ENCODE data around the gene CLIC3. TPM values are rescaled to one million over a fixed set of nuclear protein-coding genes. Genes with fewer than 3 reads are reported as not detected.

CLIC3 gene
- total RNA-seq, 1 experiment from 2014 or later = 6.2 TPM

DNA sequence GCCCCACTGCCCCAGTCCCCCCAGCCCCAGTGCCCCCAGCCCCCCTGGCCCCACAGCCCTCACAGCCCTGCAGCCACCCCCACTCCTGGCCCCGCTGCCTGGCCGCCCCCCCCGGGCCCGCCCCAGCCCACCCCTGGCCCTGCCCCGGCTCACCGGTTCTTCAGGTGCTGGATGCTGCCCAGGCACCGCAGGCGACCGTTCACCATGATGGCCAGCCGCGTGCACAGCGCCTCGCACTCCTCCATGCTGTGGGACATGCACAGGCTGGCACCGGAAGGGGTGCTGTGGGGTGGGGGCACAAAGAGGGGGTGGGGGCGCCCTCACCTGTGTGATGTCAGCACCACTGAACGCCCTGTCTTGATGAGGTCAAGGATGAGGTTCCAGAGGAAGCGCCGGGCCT, 12.8 kb upstream of the CLIC3 start:
- in situ Hi-C loops (cut with HindIII; ENCODE audit: low pct_unique_long_range_greater_than_20kb, low sequenced_read_pairs) = no loop called here
- no peaks in the 10 kb centered on the region for H3K9me3 ChIP-seq (ENCODE audit: control insufficient read depth, insufficient read depth, low read depth, low read length)
- DNase-seq (ENCODE audit: low read depth, low spot score) (no peak), ATAC-seq (no peak)
- POLR2A ChIA-PET = no interaction called here
- intact Hi-C loops (cut with micrococcal nuclease; ENCODE audit: unreplicated experiment) = no loop called here
- H3K4me1 ChIP-seq (ENCODE audit: control insufficient read depth, insufficient read depth, low read length) = no peaks in the 10 kb centered on the region
- CTCF ChIA-PET = no interaction called here
- H3K4me3 ChIP-seq (ENCODE audit: low read depth in 2 of 2, low read length in 2 of 2) = no peak overlapping the region
- H3K27me3 ChIP-seq (ENCODE audit: control insufficient read depth, insufficient read depth, low read length) = no peaks in the 10 kb centered on the region
- H3K36me3 ChIP-seq (ENCODE audit: control insufficient read depth, insufficient read depth, low read length) = no peaks in the 10 kb centered on the region
- H3K27ac ChIP-seq (ENCODE audit: low read length) = no peak overlapping the region
- TF ChIP-seq SIN3A (IDR thresholded peaks at IDR 0.05; ENCODE audit: borderline replicate concordance, insufficient read depth, low read depth, low read length) (no peak), TCF7L2 (IDR thresholded peaks at IDR 0.05; ENCODE audit: low read depth, low read length) (no peak), POLR2AphosphoS5 (IDR thresholded peaks at IDR 0.05; ENCODE audit: low read depth, low read length) (no peak)
- TF ChIP-seq, protein P1, sequence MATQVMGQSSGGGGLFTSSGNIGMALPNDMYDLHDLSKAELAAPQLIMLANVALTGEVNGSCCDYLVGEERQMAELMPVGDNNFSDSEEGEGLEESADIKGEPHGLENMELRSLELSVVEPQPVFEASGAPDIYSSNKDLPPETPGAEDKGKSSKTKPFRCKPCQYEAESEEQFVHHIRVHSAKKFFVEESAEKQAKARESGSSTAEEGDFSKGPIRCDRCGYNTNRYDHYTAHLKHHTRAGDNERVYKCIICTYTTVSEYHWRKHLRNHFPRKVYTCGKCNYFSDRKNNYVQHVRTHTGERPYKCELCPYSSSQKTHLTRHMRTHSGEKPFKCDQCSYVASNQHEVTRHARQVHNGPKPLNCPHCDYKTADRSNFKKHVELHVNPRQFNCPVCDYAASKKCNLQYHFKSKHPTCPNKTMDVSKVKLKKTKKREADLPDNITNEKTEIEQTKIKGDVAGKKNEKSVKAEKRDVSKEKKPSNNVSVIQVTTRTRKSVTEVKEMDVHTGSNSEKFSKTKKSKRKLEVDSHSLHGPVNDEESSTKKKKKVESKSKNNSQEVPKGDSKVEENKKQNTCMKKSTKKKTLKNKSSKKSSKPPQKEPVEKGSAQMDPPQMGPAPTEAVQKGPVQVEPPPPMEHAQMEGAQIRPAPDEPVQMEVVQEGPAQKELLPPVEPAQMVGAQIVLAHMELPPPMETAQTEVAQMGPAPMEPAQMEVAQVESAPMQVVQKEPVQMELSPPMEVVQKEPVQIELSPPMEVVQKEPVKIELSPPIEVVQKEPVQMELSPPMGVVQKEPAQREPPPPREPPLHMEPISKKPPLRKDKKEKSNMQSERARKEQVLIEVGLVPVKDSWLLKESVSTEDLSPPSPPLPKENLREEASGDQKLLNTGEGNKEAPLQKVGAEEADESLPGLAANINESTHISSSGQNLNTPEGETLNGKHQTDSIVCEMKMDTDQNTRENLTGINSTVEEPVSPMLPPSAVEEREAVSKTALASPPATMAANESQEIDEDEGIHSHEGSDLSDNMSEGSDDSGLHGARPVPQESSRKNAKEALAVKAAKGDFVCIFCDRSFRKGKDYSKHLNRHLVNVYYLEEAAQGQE (IDR thresholded peaks at IDR 0.05; ENCODE audit: insufficient read depth in 1 of 2, low read depth in 2 of 2, low read length in 1 of 2) = no peak
- TF ChIP-seq, protein P2, sequence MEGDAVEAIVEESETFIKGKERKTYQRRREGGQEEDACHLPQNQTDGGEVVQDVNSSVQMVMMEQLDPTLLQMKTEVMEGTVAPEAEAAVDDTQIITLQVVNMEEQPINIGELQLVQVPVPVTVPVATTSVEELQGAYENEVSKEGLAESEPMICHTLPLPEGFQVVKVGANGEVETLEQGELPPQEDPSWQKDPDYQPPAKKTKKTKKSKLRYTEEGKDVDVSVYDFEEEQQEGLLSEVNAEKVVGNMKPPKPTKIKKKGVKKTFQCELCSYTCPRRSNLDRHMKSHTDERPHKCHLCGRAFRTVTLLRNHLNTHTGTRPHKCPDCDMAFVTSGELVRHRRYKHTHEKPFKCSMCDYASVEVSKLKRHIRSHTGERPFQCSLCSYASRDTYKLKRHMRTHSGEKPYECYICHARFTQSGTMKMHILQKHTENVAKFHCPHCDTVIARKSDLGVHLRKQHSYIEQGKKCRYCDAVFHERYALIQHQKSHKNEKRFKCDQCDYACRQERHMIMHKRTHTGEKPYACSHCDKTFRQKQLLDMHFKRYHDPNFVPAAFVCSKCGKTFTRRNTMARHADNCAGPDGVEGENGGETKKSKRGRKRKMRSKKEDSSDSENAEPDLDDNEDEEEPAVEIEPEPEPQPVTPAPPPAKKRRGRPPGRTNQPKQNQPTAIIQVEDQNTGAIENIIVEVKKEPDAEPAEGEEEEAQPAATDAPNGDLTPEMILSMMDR (IDR thresholded peaks at IDR 0.05) = no peak
- BruUV-seq (replicated peaks) = no TSS peak

DNA sequence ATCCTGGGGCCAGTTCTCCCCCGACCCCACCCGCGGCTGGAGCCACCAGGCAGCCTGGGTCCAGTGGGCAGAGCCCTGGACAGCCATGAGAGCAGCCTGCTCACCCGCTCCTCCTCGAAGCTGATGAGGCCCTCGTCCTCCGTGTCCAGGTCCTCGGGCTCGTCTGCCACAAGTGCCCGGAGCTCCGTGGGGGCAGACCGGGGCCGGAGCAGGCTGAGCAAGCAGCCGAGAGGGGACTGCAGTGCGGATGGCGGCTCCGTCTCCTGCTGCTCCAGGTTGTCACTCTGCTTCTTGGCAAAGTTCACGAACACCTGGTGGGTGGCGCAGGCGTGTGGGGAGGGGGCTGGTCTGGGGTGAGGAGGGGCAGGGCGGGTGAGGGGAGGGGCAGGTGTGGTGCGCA, 11.9 kb upstream of the CLIC3 start:
- H3K9me3 ChIP-seq (ENCODE audit: control insufficient read depth, insufficient read depth, low read depth, low read length) = no peaks in the 10 kb centered on the region
- H3K4me1 ChIP-seq (ENCODE audit: control insufficient read depth, insufficient read depth, low read length) = no peaks in the 10 kb centered on the region
- no peak overlapping the region for H3K27ac ChIP-seq (ENCODE audit: low read length)
- DNase-seq (ENCODE audit: low read depth, low spot score) (no peak), ATAC-seq (no peak)
- no peak overlapping the region for H3K4me3 ChIP-seq (ENCODE audit: low read depth in 2 of 2, low read length in 2 of 2)
- TF ChIP-seq, protein P1 (IDR thresholded peaks at IDR 0.05; ENCODE audit: insufficient read depth in 1 of 2, low read depth in 2 of 2, low read length in 1 of 2) = no peak
- no peak for TF ChIP-seq TCF7L2 (IDR thresholded peaks at IDR 0.05; ENCODE audit: low read depth, low read length)
- TF ChIP-seq SIN3A (IDR thresholded peaks at IDR 0.05; ENCODE audit: borderline replicate concordance, insufficient read depth, low read depth, low read length) = no peak
- TF ChIP-seq POLR2AphosphoS5 (IDR thresholded peaks at IDR 0.05; ENCODE audit: low read depth, low read length) = no peak
- TF ChIP-seq, protein P2 (IDR thresholded peaks at IDR 0.05) = no peak
- CTCF ChIA-PET = no interaction called here
- POLR2A ChIA-PET = no interaction called here
- intact Hi-C loops (cut with micrococcal nuclease; ENCODE audit: unreplicated experiment) (no loop called here), in situ Hi-C loops (cut with HindIII; ENCODE audit: low pct_unique_long_range_greater_than_20kb, low sequenced_read_pairs) (no loop called here)
- H3K27me3 ChIP-seq (ENCODE audit: control insufficient read depth, insufficient read depth, low read length) = no peaks in the 10 kb centered on the region
- no peaks in the 10 kb centered on the region for H3K36me3 ChIP-seq (ENCODE audit: control insufficient read depth, insufficient read depth, low read length)
- no TSS peak for BruUV-seq (replicated peaks)
